ENCODE data around the gene NUDT22.
A peak's percentile ranks its signal among the peaks of the same experiment; 100 is the strongest.
"Not testable (repeated sequence)": the region's sequence is repeated elsewhere in the genome, so short reads cannot be mapped to it uniquely, and the experiment has no call there.

Gene NUDT22

DNA sequence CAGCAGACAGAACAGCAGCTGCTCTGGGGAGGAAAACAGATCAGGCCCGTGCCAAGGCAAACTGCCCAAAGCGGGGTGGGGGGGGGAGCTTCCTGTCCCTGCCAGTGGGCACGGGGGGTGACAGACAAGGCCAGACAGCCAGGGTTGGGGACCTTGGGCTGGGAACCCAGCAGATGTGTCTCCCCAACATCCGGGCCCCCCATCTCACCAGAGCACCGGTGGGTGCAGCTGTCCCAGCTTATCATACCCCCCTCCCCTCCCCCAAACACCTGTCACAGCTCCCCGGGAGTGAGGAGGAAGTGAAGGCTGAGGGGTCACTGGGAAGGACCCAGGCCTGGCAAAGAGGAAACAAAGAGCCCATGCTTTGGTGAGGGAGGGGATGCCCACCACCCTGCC is 19.3 kb downstream of the NUDT22 start:
- DNase-seq = no peak

DNA sequence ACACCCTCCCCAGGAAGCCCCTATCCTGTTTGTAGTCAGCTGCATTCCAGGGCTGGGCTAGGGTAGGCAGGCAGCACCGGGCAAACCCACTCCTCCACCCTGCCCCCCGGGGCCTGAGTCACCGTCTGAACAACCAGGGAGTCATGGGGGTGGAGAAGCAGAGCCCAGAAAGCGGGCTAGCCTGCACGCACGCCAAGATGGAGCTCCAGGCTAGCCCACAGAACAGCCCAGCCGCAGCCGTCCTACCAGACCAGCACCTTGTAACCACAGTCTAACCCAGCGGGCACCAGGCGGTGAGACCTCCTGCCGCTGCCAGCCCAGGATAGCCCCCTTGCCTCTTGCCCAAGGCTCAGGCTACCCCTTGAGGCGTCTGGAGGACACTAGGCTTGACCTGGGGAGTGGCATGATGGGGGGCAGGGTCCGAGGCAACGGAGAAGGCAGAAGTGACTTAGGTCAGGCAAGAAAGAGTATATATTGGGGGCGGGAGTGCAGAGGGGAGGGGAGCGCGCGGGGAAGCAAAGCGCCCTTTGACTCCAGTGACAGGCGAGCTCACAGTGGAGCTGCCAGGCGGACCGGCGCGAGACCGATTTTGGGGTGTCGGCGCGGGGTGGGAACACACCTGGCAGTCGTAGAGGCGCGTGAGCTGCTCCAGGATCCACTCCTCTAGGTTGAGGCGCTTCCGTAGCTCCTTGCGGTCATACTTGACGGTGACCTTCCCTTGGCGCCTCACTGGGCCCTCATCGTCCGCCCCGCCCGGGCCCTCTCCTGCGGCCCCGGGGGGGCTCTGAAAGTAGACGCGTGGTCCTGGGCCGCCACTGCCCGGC is 19.9 kb downstream of the NUDT22 start:
- peak; percentile 88 to 91 (median 89) for DNase-seq

DNA sequence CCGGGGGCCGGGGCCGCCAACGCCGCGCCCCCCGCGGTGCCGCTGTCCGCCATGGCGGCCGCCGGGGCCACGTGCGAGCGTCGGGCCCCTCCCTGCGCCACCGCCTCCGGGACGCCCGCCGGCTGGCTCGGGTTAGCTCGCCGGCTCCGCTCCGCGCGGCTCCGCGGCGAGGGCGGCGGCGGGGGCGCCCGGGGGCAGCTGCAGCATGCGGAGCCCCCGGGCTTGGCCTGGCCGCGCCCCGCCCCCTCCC is 20.5 kb downstream of the NUDT22 start:
- not testable (repeated sequence) for DNase-seq

DNA sequence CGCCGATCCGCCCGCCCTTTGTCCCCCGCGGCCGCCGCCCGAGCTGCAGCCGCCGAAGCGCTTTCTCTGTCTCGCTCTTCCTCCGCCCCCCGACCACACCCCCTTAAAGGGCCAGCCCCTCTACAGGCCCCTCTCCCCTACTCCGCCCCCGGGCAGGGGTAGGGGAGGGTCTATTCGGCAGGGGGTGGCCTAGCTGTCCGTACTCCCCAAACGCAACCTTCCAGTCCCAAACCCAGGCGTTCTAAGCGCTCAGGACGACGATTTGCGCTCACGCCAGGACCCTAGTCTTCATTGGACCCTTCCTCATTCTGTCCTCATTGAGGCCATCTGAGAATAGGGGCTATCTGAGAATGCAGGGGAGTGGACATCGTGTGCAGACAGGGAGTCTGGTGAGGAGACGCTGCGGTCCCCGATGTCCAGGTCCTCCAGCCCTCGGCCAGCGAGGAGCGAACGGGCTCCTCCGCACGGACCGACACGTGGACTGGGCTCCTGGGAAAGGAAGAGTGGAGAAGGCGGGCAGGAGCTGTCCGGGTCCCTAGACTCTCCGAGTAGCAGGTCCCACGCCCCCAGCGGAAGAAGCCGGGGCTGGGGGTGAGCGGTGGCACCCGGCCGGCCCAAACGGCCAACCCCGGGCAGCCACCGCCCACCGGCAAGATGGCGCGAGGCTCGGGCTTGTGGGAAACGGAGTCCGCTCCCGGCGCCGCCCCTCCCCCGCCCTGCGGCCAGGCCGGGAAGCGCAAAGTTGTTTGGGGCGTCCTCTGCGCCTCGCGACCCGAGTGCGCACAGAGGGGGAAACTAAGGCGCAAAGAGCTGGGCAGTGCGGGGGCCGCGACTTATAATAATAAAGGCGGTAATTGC is 21.0 kb downstream of the NUDT22 start, which contains the start of gene PPP1R14B:
PPP1R14B (minus strand) TSS at position 73 of the 858 bp plus-strand sequence. CDS start 270 bp downstream, outside the sequence.
- DNase-seq = peak; percentile 82 to 94 (median 89)

DNA sequence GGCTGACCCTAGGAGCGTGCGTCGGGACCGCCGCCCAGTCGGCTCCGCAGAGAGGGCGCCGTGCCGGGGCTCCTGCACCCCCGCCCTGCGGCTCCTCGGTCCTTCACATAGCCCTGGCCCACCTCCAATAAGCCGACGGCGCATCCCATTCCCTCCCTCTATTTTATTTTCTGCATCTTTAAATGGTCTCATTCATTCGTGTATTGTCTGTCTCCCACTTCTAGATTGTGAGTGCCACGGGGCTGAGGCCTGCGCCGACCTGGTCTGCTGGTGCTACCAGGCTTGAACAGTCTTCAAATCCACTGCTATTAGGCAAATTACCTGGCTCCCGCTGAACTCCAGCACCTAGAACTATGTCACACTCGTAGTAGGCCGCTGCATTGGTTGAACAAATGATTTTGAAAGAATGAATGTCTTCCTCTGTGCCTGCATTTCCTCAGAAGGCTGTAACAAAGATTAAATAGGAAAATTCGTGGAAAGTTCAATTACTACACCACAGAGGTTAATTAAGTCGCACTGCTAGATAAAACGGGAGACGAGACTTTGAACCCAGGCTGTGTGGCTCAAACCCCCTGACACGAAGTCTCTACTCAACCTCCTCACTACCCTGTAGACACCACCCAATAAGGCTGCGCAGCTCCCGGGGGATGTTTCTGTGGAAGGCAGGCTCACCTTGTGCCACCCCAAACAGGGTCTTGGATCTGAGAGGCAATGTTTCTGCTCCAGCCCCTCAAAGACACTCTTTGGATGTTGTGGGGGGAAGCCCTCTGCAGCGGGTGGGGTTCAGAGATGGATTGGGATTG is 21.9 kb downstream of the NUDT22 start:
- DNase-seq = no peak

DNA sequence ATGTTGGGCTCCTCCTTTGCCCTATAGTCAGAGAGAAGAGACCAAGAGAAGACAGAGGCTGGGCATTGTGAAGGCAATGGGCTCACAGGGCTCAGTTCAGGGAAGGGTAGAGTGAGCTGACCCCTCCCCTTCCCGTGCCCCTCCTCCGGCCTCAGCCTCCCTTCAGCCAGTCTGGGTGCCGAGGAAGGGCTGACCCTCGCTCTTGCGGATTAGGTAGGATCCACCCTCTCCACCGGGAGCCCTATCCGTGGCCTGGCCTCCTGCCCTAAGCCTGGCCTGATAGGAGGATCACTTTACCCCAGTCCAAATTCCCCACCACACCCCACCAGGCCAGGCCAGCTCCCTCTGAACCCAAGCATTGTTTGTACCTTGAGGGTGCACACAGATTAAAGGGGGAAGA is 22.5 kb downstream of the NUDT22 start:
- DNase-seq = no peak

DNA sequence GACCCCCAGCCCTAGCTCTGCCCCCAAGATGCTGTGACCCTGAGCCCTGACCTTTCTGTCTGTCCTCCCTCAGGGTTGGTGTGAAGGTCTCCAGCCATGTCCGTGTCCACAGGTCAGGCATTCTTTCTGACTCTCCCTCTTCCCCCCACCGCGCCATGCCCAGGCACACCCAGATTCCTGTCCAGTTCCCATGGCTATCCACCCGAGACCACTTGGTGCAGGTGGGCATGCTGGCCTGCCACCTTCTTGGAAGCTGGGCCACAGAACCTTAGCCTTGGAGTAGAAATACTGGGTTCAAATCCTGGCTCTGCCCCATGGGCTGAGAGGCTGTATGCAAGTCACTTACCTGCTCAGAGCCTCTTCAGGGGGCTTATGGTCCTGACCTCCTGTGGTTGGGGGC is 23.0 kb downstream of the NUDT22 start:
- no peak for DNase-seq

DNA sequence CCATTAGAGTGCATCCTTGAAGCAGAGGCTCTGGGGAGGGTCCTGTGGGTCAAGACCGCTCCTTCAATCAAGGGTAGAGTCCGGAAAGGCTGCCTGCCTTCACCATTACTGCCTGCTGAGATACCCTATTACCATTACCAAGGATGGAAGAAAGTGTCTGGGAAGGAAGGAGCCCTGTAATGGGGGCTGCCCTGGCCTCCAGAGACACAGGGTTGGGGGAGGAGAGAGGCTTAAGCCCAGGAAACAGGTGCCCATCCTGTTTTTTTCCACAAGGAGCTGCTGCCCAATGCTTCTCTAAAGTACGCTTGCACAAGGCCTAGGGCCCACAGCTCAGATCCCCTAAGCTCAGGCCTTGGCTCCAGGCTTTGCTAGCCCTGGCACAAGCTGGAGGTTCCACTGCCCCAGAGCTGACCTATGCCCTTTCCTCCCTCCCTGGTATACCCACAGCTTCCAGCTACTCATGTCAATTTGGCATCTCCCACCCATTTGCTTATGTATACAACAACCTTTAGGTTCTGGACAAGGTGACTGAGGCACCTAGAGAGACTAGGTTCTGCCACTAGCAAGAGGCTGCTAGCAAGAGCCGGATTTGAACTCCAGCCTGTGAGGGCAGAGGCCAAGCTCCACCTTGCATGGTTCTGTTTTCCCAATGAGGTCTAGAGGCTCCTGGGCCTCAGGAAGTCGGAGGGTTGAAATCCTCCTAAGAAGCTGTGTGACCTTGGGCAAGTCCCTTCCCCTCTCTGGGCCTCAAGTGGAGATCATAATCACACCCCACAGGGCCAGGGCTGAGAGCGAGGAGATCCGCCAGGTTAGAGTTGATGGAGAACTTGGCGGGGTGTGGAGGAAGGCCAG is 23.7 kb downstream of the NUDT22 start:
- no peak for DNase-seq

DNA sequence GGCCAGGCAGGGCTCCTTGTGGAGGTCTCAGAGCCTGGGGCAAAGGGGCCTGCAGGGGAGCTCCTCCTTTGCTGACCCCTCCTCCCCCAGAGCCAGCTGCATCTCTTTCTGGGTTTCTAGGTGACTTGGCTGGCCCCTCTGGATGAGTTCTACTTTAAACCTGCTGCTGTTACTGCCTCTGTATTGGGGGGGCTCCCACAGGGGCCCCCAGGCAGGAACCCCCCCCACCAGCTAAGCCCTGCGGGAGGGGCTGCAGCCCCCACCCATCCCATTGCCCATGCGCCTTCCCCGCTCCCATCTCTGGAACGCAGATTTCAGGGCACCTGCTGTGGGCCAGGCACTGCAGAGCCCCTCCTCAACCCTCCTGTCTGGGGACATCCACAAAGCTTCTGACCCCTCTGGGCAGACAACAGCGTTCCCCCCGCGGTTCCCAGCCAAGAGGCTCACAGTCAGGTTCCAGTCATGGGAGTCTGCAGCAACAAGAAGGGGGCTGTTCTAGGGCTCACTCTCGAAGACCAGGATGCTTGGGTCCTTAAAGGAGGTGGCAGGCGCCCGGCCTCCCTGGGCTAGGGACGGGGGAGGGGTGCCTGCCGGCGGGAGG is 24.4 kb downstream of the NUDT22 start:
- DNase-seq = no peak

DNA sequence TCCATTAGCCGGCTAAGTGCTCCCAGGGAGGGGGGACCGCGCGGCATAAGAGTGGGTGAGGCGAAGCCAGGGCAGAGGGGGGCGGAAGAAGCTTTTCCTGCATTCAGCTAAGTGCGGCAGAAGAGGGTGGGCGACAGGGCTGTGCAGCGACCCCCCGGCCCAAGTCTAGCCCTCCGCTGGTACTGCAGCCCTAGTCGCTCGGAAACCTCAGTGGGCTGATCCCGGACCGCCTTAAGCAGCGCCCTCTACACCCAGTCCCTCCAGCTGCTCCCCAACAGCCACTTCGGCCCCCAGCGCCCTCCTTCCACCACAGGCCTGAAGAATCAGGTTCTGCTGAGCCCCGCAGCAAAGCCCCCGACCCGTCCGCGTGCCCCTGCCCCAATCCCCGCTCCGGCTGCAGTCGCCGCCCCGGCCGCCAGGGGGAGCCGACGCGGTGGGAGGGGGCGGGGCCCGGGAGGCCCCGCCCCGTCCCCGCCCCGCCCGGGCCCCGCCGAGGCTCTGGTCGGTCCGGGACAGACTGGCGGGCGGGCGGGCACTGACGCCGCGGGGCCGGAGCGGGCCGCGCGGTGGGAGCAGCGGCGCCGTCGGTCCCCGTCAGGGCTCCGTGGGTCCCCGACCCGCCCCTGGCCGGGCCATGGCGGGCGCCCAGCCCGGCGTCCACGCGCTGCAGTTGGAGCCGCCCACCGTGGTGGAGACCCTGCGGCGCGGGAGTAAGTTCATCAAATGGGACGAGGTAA is 25.1 kb downstream of the NUDT22 start, which contains the start of gene PLCB3:
PLCB3 (plus strand) TSS at position 515 of the 737 bp plus-strand sequence; CDS start at position 635, 120 bp downstream.
- peak; percentile 70 to 93 (median 83) for DNase-seq

DNA sequence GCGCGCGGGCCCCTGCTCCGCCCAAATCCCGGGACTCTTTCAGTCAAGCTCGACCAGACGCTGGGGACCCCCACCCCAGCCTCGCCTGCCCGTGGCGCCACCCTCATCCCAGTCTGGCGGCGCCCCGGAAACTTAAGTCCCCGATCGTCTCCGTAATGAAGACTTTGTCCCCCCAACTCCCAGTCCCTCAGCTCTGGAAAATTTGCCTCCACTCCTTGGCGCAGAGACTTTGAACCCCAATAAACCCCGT is 25.6 kb downstream of the NUDT22 start:
- DNase-seq = no peak

DNA sequence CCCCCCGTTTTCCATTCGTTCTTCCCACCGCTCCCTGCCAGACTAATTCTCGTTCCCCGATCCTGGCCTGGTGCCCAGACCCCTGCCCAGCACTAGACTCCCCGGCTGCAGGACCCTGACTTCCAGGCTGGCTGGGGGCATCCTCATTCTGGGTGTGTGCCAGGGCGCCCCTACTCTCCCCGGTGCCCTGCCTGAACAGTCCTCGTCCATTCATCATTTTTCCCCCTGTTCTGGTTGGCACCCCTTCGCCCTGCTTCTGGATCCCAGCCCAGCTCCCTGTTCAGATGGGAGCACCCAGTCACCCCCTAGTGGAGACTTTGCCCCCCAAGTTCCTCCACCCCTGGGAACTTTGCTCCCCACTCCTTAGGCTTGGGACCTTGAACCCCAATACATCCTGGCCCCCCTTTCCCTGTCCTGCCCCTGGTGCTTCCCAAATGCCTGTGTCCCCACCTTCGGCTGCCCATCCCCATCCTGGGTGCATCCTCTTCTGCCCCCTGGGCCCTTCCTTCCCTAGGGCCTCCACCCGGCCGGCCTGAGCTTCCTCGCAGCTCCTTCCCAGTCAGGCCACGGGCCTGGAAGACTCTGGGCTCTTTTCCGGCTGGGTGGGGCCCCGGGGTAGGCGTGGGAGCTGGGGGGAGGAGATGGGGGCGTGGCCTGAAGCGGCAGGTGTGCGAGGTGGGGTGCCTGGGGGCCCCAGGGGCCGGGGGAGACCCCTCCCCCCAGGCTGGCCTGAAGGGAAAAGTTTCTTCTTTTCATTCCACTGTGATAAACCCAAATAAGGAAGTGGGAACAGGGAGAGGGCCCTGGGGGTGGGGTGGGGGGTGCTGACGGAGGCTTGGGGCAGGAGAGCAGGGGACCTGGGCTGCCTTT is 26.2 kb downstream of the NUDT22 start:
- DNase-seq = peak; percentile 57 to 82 (median 62)

DNA sequence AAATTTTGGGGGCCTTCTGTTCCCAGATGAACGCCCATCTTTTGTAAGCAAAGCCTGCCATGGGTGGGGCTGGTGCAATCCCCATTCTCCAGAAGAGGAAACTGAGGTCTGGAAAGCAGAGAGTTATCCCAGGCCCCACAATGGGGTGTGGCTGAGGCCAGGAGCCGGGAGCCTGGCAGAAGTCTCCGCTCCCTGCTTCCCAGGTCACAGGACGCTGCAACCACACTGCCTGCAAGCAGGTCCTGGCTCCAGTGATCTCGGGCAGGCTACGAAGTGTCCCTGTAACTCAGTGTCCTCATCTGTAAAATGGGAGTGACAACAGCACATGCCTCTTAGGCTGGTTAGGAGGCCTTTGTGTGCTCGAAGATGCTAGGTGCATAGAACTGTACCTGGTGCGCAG is 27.0 kb downstream of the NUDT22 start:
- DNase-seq = no peak

DNA sequence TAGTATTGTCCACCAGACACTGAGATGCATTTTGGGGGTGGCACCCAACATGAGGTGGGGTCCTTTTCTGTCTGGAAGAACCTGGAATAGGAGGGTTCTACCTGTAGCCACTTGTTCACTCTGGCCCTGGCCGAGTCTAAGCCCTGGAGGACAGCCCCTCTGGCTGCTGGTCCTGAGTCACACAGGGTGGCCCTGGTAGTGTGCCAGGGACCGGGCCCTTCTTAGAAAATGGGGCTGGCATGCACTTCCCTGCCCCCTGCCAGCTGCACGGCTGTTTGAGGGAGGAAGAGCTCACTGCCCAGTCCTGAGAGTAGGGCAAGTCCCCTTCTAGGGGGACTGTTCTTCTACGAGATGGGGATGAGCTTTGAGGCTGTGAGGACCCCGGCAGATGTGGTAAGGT is 27.4 kb downstream of the NUDT22 start:
- no peak for DNase-seq

DNA sequence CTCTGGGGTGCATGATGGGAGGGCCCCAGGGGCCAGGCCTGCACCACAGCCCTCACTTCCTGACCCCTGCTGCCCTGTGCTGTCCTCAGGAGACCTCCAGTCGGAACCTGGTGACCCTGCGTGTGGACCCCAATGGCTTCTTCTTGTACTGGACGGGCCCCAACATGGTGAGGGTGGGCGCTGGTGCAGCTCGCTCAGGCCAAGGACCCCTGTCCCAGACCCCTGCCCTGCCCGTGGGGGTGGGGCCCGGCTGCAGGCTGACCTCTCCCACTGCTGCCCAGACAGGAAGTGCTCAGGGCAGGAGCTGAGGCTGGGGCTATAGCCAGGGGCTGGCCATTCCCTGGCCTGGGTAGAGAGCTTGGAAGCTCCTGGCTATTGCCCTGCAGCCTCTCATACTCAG is 28.3 kb downstream of the NUDT22 start:
- no peak for DNase-seq

DNA sequence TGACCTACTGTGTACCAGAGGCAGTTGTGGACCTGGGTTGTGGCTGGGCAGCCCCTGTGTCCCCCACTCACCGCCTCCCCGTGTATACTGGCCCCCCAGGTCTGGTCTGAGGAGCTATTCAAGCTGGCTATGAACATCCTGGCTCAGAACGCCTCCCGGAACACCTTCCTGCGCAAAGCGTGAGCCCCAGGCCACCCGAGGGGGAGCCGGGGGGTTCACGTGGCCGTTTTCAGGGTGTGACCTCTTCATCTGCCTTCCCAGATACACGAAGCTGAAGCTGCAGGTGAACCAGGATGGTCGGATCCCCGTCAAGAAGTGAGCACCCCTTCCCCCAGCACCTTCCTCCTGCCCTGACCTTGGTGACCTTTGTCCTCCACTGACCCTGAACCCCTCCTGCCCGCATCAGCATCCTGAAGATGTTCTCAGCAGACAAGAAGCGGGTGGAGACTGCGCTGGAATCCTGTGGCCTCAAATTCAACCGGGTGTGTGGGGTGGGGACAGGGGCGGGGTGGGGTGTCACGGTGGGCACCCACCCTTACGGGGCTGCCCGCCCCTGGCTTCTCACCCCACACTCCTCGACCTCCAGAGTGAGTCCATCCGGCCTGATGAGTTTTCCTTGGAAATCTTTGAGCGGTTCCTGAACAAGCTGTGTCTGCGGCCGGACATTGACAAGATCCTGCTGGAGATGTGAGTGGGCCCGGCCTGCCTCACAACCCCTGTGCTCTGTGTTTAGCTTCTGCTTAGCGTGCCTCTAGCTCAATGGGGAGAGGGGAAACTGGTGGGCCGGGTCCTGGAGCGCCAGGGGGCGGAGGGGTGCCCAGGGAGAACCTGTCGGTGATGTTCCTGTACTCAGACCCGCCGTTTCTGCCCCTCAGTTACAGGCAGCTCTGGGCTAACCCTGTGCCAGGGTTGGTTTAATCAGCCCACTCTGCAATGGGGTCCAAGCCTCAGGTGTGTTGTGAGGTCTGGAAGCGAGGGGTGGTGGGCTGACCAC is 29.4 kb downstream of the NUDT22 start:
- no peak for DNase-seq

DNA sequence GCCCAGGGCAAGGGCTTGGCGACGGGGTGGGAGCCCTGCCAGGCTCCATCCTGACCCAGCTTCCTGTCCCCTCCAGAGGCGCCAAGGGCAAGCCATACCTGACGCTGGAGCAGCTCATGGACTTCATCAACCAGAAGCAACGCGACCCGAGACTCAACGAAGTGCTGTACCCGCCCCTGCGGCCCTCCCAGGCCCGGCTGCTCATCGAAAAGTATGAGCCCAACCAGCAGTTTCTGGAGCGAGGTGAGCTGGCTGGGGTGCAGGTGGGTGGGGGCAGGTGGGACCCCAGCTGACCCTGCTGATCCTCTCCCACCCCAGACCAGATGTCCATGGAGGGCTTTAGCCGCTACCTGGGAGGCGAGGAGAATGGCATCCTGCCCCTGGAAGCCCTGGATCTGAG is 30.2 kb downstream of the NUDT22 start:
- DNase-seq = no peak

DNA sequence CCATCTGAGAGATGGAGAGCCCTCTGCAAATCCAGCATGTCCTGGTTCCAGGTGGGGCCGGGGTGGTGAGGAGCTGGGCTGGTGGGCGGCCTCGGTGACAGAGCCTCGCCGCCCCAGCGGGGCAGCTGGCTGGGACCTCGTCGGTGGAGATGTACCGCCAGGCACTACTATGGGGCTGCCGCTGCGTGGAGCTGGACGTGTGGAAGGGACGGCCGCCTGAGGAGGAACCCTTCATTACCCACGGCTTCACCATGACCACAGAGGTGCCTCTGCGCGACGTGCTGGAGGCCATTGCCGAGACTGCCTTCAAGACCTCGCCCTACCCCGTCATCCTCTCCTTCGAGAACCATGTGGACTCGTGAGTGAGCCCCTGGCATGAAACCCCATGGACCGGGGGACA is 32.3 kb downstream of the NUDT22 start:
- DNase-seq = no peak

DNA sequence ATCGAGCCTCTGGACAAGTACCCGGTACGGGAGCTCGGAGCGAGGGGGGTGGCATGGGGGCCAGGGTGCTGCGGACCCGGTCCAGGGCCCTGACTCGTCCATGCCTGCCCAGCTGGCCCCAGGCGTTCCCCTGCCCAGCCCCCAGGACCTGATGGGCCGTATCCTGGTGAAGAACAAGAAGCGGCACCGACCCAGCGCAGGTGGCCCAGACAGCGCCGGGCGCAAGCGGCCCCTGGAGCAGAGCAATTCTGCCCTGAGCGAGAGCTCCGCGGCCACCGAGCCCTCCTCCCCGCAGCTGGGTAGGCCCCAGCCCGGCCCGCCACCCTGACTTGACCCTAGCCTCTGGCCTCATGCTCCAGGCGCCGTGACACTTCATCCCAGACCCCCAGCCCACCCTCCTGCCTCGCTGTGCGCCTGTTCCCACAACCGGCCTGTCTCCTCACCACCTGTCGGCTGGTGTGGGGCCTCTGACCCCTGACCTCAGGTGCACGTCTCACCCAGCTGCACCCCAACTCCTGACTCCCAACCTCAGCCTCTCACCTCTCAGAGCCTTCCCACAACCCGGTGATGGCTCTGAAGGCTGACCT is 33.0 kb downstream of the NUDT22 start:
- DNase-seq = no peak
